Naive thymus-derived CD4-positive, alpha-beta T cell (primary cell): Measurements from ENCODE around the gene DUOXA2. TPM values are rescaled to one million over a fixed set of nuclear protein-coding genes. Genes with fewer than 3 reads are reported as not detected.

Experiments
- ATAC-seq: fragments of 150-1000 bp; cut with Tn5 transposase; 2 replicates; pipeline ENCODE4 v1.10.0; 2021; ENCODE audit warnings: mild to moderate bottlenecking, moderate library complexity
- CTCF ChIA-PET: fragments of 350-600 bp; sonication (Branson Sonifier 250); formaldehyde crosslinking; loops from one replicate; lab custom pipeline; 2021; ENCODE audit warnings: antibody characterized with exemption; lab: Charles Lee
- POLR2A ChIA-PET: fragments of 350-600 bp; sonication (Branson Sonifier 250); formaldehyde crosslinking; loops from one replicate; lab custom pipeline; 2021; ENCODE audit warnings: antibody characterized with exemption, inconsistent platforms; lab: Charles Lee
- DNase-seq, 9 donors: peaks; one replicate each; pipeline versions ENCODE4 v3.0.0 to v3.0.0-alpha.2; 2020 to 2022; ENCODE audit warnings: mixed read lengths in 1 of 9
- H3K27ac ChIP-seq: one replicate; pipeline ENCODE4 v1.7.0; 2013; ENCODE audit warnings: mild to moderate bottlenecking, low read depth, low read length, moderate library complexity
- H3K27me3 ChIP-seq, 2 donors: one replicate each; pipeline ENCODE4 v1.7.0; 2013; ENCODE audit warnings: low read length in 2 of 2, mild to moderate bottlenecking in 2 of 2, moderate library complexity in 2 of 2; ENCODE audit not compliant: control insufficient read depth in 2 of 2, insufficient read depth in 2 of 2
- H3K36me3 ChIP-seq, 3 experiments: 1 replicate in 2 of 3; 2 replicates in 1 of 3; pipeline ENCODE4 v1.7.0; 2013; ENCODE audit warnings: low read length in 3 of 3, mild to moderate bottlenecking in 3 of 3, moderate library complexity in 1 of 3; ENCODE audit not compliant: insufficient read depth in 3 of 3, control insufficient read depth in 2 of 3
- H3K4me1 ChIP-seq, 2 donors: one replicate each; pipeline ENCODE4 v1.7.0; 2013; ENCODE audit warnings: low read length in 2 of 2, mild to moderate bottlenecking in 2 of 2, moderate library complexity in 1 of 2; ENCODE audit not compliant: control insufficient read depth in 2 of 2, insufficient read depth in 2 of 2
- H3K4me3 ChIP-seq: 2 replicates; pipeline ENCODE4 v1.7.0; 2013; ENCODE audit warnings: mild to moderate bottlenecking, low read length
- H3K9me3 ChIP-seq, 3 experiments: 1 replicate in 2 of 3; 2 replicates in 1 of 3; pipeline ENCODE4 v1.7.0; 2013; ENCODE audit warnings: low read length in 3 of 3; ENCODE audit not compliant: control insufficient read depth in 2 of 3
- H3K27ac Mint-ChIP-seq, 9 donors: one replicate each; pipeline ENCODE4 v1.8.0; 2020 to 2022; ENCODE audit warnings: mixed read lengths in 9 of 9, mild to moderate bottlenecking in 8 of 9, moderate library complexity in 5 of 9, inconsistent platforms in 2 of 9
- H3K27me3 Mint-ChIP-seq, 5 donors: one replicate each; pipeline ENCODE4 v1.8.0; 2021 to 2022; ENCODE audit warnings: mixed read lengths in 5 of 5, mild to moderate bottlenecking in 1 of 5
- H3K36me3 Mint-ChIP-seq, 5 donors: one replicate each; pipeline ENCODE4 v1.8.0; 2020 to 2022; ENCODE audit warnings: mixed read lengths in 5 of 5, mild to moderate bottlenecking in 3 of 5, inconsistent platforms in 1 of 5
- H3K4me1 Mint-ChIP-seq, 7 donors: one replicate each; pipeline ENCODE4 v1.8.0; 2020 to 2022; ENCODE audit warnings: mixed read lengths in 7 of 7, mild to moderate bottlenecking in 3 of 7, inconsistent platforms in 1 of 7
- H3K4me3 Mint-ChIP-seq, 10 donors: one replicate each; pipeline ENCODE4 v1.8.0; 2020 to 2022; ENCODE audit warnings: mild to moderate bottlenecking in 10 of 10, mixed read lengths in 10 of 10, moderate library complexity in 6 of 10, inconsistent platforms in 2 of 10
- H3K9me3 Mint-ChIP-seq, 11 donors: one replicate each; pipeline ENCODE4 v1.8.0; 2020 to 2022; ENCODE audit warnings: mixed read lengths in 11 of 11, mild to moderate bottlenecking in 4 of 11, inconsistent platforms in 1 of 11, moderate library complexity in 1 of 11
- intact Hi-C, 2 donors: fragments of 100-400 bp; cut with micrococcal nuclease; formaldehyde crosslinking; loops; one replicate each; pipeline ENCODE4 v1.15.1; 2023
- polyA plus RNA-seq, 2 donors: library from polyadenylated mRNA; unstranded; fragments of 300-500 nt; fragmentation: Illumina TruSeq; gene quantifications; one replicate each; pipeline ENCODE4 v1.2.3, GENCODE V29; 2021
- total RNA-seq, 6 experiments: library from RNA in 5 of 6; stranded (reverse) in 5 of 6; gene quantifications; 1 replicate in 5 of 6; 2 replicates in 1 of 6; pipeline ENCODE4 v1.2.3 and lab custom pipeline; 2021 to 2026

The DUOXA2 gene
- total and polyA plus RNA-seq, 7 experiments from 2014 or later: not detected

- Histone ChIP-seq H3K4me1 (no peaks in the 10 kb centered on the region), H3K27ac (no peak overlapping the region), H3K27me3 (no peaks in the 10 kb centered on the region), H3K36me3 (no peaks in the 10 kb centered on the region), H3K9me3 (no peaks in the 10 kb centered on the region), H3K4me3 (no peak overlapping the region)
- ChIA-PET CTCF (no interaction called here), POLR2A (no interaction called here)
- no peaks in the 10 kb centered on the region for H3K36me3 Mint-ChIP-seq
- ATAC-seq: no peak
- no peak overlapping the region for H3K27ac Mint-ChIP-seq
- H3K9me3 Mint-ChIP-seq: peaks cover 0 to 2% (median 0%) of the 10 kb centered on the region in 11 donors
- H3K27me3 Mint-ChIP-seq: peaks cover 9 to 25% (median 18%) of the 10 kb centered on the region in 5 donors
- DNase-seq: no peak
- H3K4me1 Mint-ChIP-seq: no peaks in the 10 kb centered on the region
- intact Hi-C loops: no loop called here
- H3K4me3 Mint-ChIP-seq: no peak overlapping the region
Measured at GRCh38 chr15:45094358-45094730, 19.8 kb upstream of the DUOXA2 start.

- CTCF ChIA-PET: no interaction called here
- no peak for ATAC-seq
- Mint-ChIP-seq H3K4me3 (no peak overlapping the region), H3K4me1 (no peaks in the 10 kb centered on the region), H3K27ac (no peak overlapping the region), H3K9me3 (peaks cover 0 to 2% (median 0%) of the 10 kb centered on the region in 11 donors), H3K36me3 (no peaks in the 10 kb centered on the region), H3K27me3 (peaks cover 8 to 23% (median 11%) of the 10 kb centered on the region in 5 donors)
- Histone ChIP-seq H3K4me3 (no peak overlapping the region), H3K27me3 (no peaks in the 10 kb centered on the region), H3K9me3 (no peaks in the 10 kb centered on the region), H3K4me1 (no peaks in the 10 kb centered on the region), H3K36me3 (no peaks in the 10 kb centered on the region), H3K27ac (no peak overlapping the region)
- DNase-seq: peak in 1 of 9 donors; percentile 17
- intact Hi-C loops: no loop called here
- POLR2A ChIA-PET: no interaction called here
Measured at GRCh38 chr15:45095661-45096060, 18.5 kb upstream of the DUOXA2 start.

- Histone ChIP-seq H3K9me3 (no peaks in the 10 kb centered on the region), H3K4me3 (no peak overlapping the region), H3K27ac (no peak overlapping the region), H3K36me3 (no peaks in the 10 kb centered on the region), H3K4me1 (no peaks in the 10 kb centered on the region), H3K27me3 (no peaks in the 10 kb centered on the region)
- Mint-ChIP-seq H3K27me3 (peaks cover 0 to 28% (median 3%) of the 10 kb centered on the region in 5 donors), H3K4me1 (no peaks in the 10 kb centered on the region), H3K36me3 (no peaks in the 10 kb centered on the region), H3K9me3 (no peaks in the 10 kb centered on the region), H3K4me3 (no peak overlapping the region), H3K27ac (no peak overlapping the region)
- no peak for DNase-seq
- ChIA-PET CTCF (interaction anchor here (0.6 kb wide), 1 partner anchor 221 kb away, joined by 3 read pairs; no protein-coding TSS in a partner anchor), POLR2A (no interaction called here)
- no peak for ATAC-seq
- intact Hi-C loops: no loop called here
Measured at GRCh38 chr15:45097466-45097865, 16.7 kb upstream of the DUOXA2 start.

GRCh38 chr15:45099549-45100165 is 14.5 kb upstream of the DUOXA2 start:
- Histone ChIP-seq H3K36me3 (no peaks in the 10 kb centered on the region), H3K27ac (no peak overlapping the region), H3K9me3 (no peaks in the 10 kb centered on the region), H3K27me3 (no peaks in the 10 kb centered on the region), H3K4me3 (no peak overlapping the region), H3K4me1 (no peaks in the 10 kb centered on the region)
- Mint-ChIP-seq H3K27me3 (peaks cover 0 to 23% (median 3%) of the 10 kb centered on the region in 5 donors), H3K4me3 (no peak overlapping the region), H3K4me1 (no peaks in the 10 kb centered on the region), H3K9me3 (no peaks in the 10 kb centered on the region), H3K36me3 (no peaks in the 10 kb centered on the region), H3K27ac (no peak overlapping the region)
- intact Hi-C loops: no loop called here
- ATAC-seq (no peak), DNase-seq (no peak)
- CTCF ChIA-PET: no interaction called here
- POLR2A ChIA-PET: no interaction called here

- no peak overlapping the region for H3K4me3 ChIP-seq
- Mint-ChIP-seq H3K36me3 (no peaks in the 10 kb centered on the region), H3K4me3 (no peak overlapping the region), H3K4me1 (no peaks in the 10 kb centered on the region), H3K27me3 (peaks cover 0 to 23% (median 5%) of the 10 kb centered on the region in 5 donors), H3K27ac (no peak overlapping the region), H3K9me3 (no peaks in the 10 kb centered on the region)
- H3K4me1 ChIP-seq: no peaks in the 10 kb centered on the region
- DNase-seq (no peak), ATAC-seq (no peak)
- ChIA-PET POLR2A (no interaction called here), CTCF (no interaction called here)
- H3K27ac ChIP-seq: no peak overlapping the region
- intact Hi-C loops: no loop called here
- no peaks in the 10 kb centered on the region for H3K36me3 ChIP-seq
- no peaks in the 10 kb centered on the region for H3K27me3 ChIP-seq
- H3K9me3 ChIP-seq: no peaks in the 10 kb centered on the region
Measured at GRCh38 chr15:45100884-45101625, 13.1 kb upstream of the DUOXA2 start.

- no peaks in the 10 kb centered on the region for H3K9me3 ChIP-seq
- no peak overlapping the region for H3K4me3 ChIP-seq
- H3K27ac ChIP-seq: no peak overlapping the region
- H3K9me3 Mint-ChIP-seq: no peaks in the 10 kb centered on the region
- ATAC-seq (no peak), DNase-seq (no peak)
- H3K36me3 ChIP-seq: no peaks in the 10 kb centered on the region
- no peaks in the 10 kb centered on the region for H3K4me1 Mint-ChIP-seq
- intact Hi-C loops: no loop called here
- H3K27me3 Mint-ChIP-seq: peaks cover 0 to 23% (median 8%) of the 10 kb centered on the region in 5 donors
- no peaks in the 10 kb centered on the region for H3K4me1 ChIP-seq
- H3K27ac Mint-ChIP-seq: no peak overlapping the region
- H3K4me3 Mint-ChIP-seq: no peak overlapping the region
- no peaks in the 10 kb centered on the region for H3K27me3 ChIP-seq
- ChIA-PET CTCF (no interaction called here), POLR2A (no interaction called here)
- H3K36me3 Mint-ChIP-seq: no peaks in the 10 kb centered on the region
Measured at GRCh38 chr15:45101749-45102148, 12.4 kb upstream of the DUOXA2 start.

- H3K4me1 Mint-ChIP-seq: no peaks in the 10 kb centered on the region
- H3K27me3 Mint-ChIP-seq: peaks cover 3 to 25% (median 11%) of the 10 kb centered on the region in 5 donors
- Histone ChIP-seq H3K9me3 (no peaks in the 10 kb centered on the region), H3K27ac (no peak overlapping the region), H3K4me1 (no peaks in the 10 kb centered on the region), H3K36me3 (no peaks in the 10 kb centered on the region), H3K27me3 (no peaks in the 10 kb centered on the region), H3K4me3 (no peak overlapping the region)
- H3K9me3 Mint-ChIP-seq: no peaks in the 10 kb centered on the region
- intact Hi-C loops: no loop called here
- ChIA-PET POLR2A (no interaction called here), CTCF (no interaction called here)
- no peak for DNase-seq
- H3K27ac Mint-ChIP-seq: no peak overlapping the region
- H3K4me3 Mint-ChIP-seq: no peak overlapping the region
- no peaks in the 10 kb centered on the region for H3K36me3 Mint-ChIP-seq
- no peak for ATAC-seq
Measured at GRCh38 chr15:45102226-45102625, 11.9 kb upstream of the DUOXA2 start.
